Glutamatergic neuron (in vitro differentiated cells): Measurements from ENCODE around the gene ABCC5. TPM values are rescaled to one million over a fixed set of nuclear protein-coding genes. Genes with fewer than 3 reads are reported as not detected.

Experiments used
- DNase-seq: peaks from one replicate; pipeline ENCODE4 v3.0.0; 2022
- H3K27ac Mint-ChIP-seq: one replicate; pipeline ENCODE4 v1.8.0; 2020; ENCODE audit warnings: mild to moderate bottlenecking, mixed read lengths, inconsistent platforms; ENCODE audit not compliant: unreplicated experiment
- H3K27me3 Mint-ChIP-seq: one replicate; pipeline ENCODE4 v1.8.0; 2020; ENCODE audit warnings: mild to moderate bottlenecking, moderate library complexity, mixed read lengths, inconsistent platforms; ENCODE audit not compliant: unreplicated experiment
- H3K36me3 Mint-ChIP-seq: one replicate; pipeline ENCODE4 v1.8.0; 2020; ENCODE audit warnings: mild to moderate bottlenecking, mixed read lengths, inconsistent platforms; ENCODE audit not compliant: unreplicated experiment
- H3K4me1 Mint-ChIP-seq: one replicate; pipeline ENCODE4 v1.8.0; 2020; ENCODE audit warnings: mild to moderate bottlenecking, low read depth, mixed read lengths, inconsistent platforms; ENCODE audit not compliant: unreplicated experiment
- H3K4me3 Mint-ChIP-seq: one replicate; pipeline ENCODE4 v1.8.0; 2020; ENCODE audit warnings: mild to moderate bottlenecking, mixed read lengths, inconsistent platforms; ENCODE audit not compliant: unreplicated experiment
- H3K9me3 Mint-ChIP-seq: one replicate; pipeline ENCODE4 v1.8.0; 2020; ENCODE audit warnings: mild to moderate bottlenecking, moderate library complexity, mixed read lengths, inconsistent platforms; ENCODE audit not compliant: unreplicated experiment
- CTCF ChIP-seq: fragments of 200-600 bp; sonication (generic); IDR thresholded peaks from one replicate; pipeline ENCODE4 v1.5.0; 2021; ENCODE audit not compliant: partially characterized antibody, unreplicated experiment
- total RNA-seq: library from RNA; stranded (reverse); fragmentation: NEBNext Ultra II Directional; extraction: Animal tissue kit (Norgen Biotek cat#: 25700); gene quantifications from one replicate; pipeline ENCODE4 v1.2.1, GENCODE V29; 2021; ENCODE audit not compliant: unreplicated experiment

The ABCC5 gene
- total RNA-seq, 1 donor from 2014 or later = 134 TPM

- no peak for TF ChIP-seq CTCF
- no peak for DNase-seq
- peaks cover 4% of the 10 kb centered on the region for H3K27me3 Mint-ChIP-seq
- H3K4me3 Mint-ChIP-seq = no peak overlapping the region
- no peak overlapping the region for H3K27ac Mint-ChIP-seq
- H3K9me3 Mint-ChIP-seq = no peaks in the 10 kb centered on the region
- H3K36me3 Mint-ChIP-seq = no peaks in the 10 kb centered on the region
- H3K4me1 Mint-ChIP-seq = peaks cover 7% of the 10 kb centered on the region
These were observed 35.6 kb downstream of the ABCC5 start for GRCh38 chr3:183981990-183982644.

- H3K9me3 Mint-ChIP-seq = peaks cover 2% of the 10 kb centered on the region
- no peak for DNase-seq
- no peak overlapping the region for H3K4me3 Mint-ChIP-seq
- TF ChIP-seq CTCF = no peak
- H3K27ac Mint-ChIP-seq = peak overlapping the region; percentile 69
- peaks cover 5% of the 10 kb centered on the region for H3K27me3 Mint-ChIP-seq
- no peaks in the 10 kb centered on the region for H3K36me3 Mint-ChIP-seq
- peaks cover 12% of the 10 kb centered on the region for H3K4me1 Mint-ChIP-seq
These were observed 37.3 kb downstream of the ABCC5 start for GRCh38 chr3:183980403-183980802.

- TF ChIP-seq CTCF = no peak
These were observed 41.6 kb downstream of the ABCC5 start for GRCh38 chr3:183975981-183976662.

DNA sequence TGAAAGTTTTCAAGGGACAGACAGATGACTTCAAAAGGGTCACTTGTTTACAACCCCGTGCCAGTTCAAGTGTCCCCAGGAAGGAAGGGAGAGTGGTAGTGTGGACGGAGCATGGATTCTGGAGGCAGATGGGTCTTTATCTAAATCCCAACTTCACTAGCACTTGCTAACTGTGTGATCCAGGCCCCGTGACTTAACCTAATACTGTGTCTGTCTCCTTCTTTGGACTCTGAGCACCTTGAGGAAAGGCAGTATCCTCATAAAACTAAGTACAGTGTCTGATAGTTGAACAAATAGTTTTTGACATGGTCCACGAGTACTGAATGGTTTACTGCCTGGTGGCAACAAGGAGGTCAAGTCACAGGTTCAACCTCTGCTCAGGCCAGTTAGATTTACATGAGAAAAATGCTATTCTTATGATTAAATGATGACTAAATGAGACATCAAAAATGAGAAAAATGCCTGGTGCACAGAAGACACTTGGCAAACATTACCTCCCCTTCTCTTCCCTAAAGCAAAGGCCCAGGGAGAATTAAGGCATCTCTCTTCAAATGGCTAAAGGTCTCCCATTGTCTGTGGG is 48.9 kb downstream of the ABCC5 start:
- peaks cover 3% of the 10 kb centered on the region for H3K9me3 Mint-ChIP-seq

More at GRCh38 chr3:183975981-183976662, 41.6 kb downstream of the ABCC5 start:
- peaks cover 11% of the 10 kb centered on the region for H3K4me1 Mint-ChIP-seq
- peaks cover 9% of the 10 kb centered on the region for H3K27me3 Mint-ChIP-seq
- DNase-seq = no peak
- H3K9me3 Mint-ChIP-seq = peaks cover 5% of the 10 kb centered on the region
- H3K27ac Mint-ChIP-seq = peak overlapping the region; percentile 33
- H3K4me3 Mint-ChIP-seq = no peak overlapping the region
- no peaks in the 10 kb centered on the region for H3K36me3 Mint-ChIP-seq

More for the DNA sequence above, 48.9 kb downstream of the ABCC5 start:
- H3K4me1 Mint-ChIP-seq = peaks cover 17% of the 10 kb centered on the region
- peaks cover 4% of the 10 kb centered on the region for H3K27me3 Mint-ChIP-seq
- peaks cover 9% of the 10 kb centered on the region for H3K36me3 Mint-ChIP-seq
- DNase-seq = no peak
- no peak overlapping the region for H3K4me3 Mint-ChIP-seq
- no peak for TF ChIP-seq CTCF
- no peak overlapping the region for H3K27ac Mint-ChIP-seq
